Parathyroid adenoma (tissue), 2 donors: ENCODE results near the gene RAB22A.
A peak's percentile ranks its signal among the peaks of the same experiment; 100 is the strongest.

ENCODE experiments used
- H2AFZ ChIP-seq: fragments of 300-600 bp; sonication (generic); one replicate; pipeline ENCODE4 v1.7.0; 2017; ENCODE audit warnings: antibody characterized with exemption, mild to moderate bottlenecking
- H3K27ac ChIP-seq: fragments of 300-600 bp; sonication (generic); one replicate; pipeline ENCODE4 v1.7.0; 2017
- H3K27me3 ChIP-seq: fragments of 300-600 bp; sonication (generic); one replicate; pipeline ENCODE4 v1.7.0; 2017; ENCODE audit warnings: low read length; ENCODE audit not compliant: control insufficient read depth, insufficient read depth
- H3K36me3 ChIP-seq: fragments of 300-600 bp; sonication (generic); one replicate; pipeline ENCODE4 v1.7.0; 2017; ENCODE audit warnings: low read length; ENCODE audit not compliant: control insufficient read depth, insufficient read depth
- H3K4me1 ChIP-seq: fragments of 300-600 bp; sonication (generic); one replicate; pipeline ENCODE4 v1.7.0; 2017; ENCODE audit warnings: control low read depth
- H3K4me2 ChIP-seq: fragments of 300-600 bp; sonication (generic); one replicate; pipeline ENCODE4 v1.7.0; 2017; ENCODE audit warnings: low read length
- H3K4me3 ChIP-seq: fragments of 300-600 bp; sonication (generic); one replicate; pipeline ENCODE4 v1.7.0; 2017; ENCODE audit warnings: low read depth, low read length
- H3K79me2 ChIP-seq: fragments of 300-600 bp; sonication (generic); one replicate; pipeline ENCODE4 v1.7.0; 2017; ENCODE audit warnings: control low read depth
- H3K9ac ChIP-seq: fragments of 300-600 bp; sonication (generic); one replicate; pipeline ENCODE4 v1.7.0; 2017; ENCODE audit warnings: mild to moderate bottlenecking
- H3K9me3 ChIP-seq: fragments of 300-600 bp; sonication (generic); one replicate; pipeline ENCODE4 v1.7.0; 2017; ENCODE audit warnings: low read length; ENCODE audit not compliant: control insufficient read depth
- CTCF ChIP-seq: fragments of 300-600 bp; sonication (generic); IDR thresholded peaks from one replicate; pipeline ENCODE4 v1.7.0; 2017; ENCODE audit warnings: antibody characterized with exemption, mild to moderate bottlenecking
- donor health status: primary hyperparathyroidism.

The RAB22A gene

GRCh38 chr20:58309591-58310290 lies at the start of gene RAB22A:
Gene RAB22A (plus strand): TSS chr20:58309715. CDS start chr20:58309977, 262 bp downstream.
- TF ChIP-seq CTCF, result no peak
- H3K79me2 ChIP-seq, result peaks cover 24% of the 10 kb centered on the region
- peak within 1 kb of the TSS; percentile 61 for H3K27ac ChIP-seq
- no peaks in the 10 kb centered on the region for H3K4me1 ChIP-seq
- peak within 1 kb of the TSS; percentile 94 for H2AFZ ChIP-seq
- H3K9me3 ChIP-seq, result no peaks in the 10 kb centered on the region
- H3K9ac ChIP-seq, result peak within 1 kb of the TSS; percentile 94
- peak within 1 kb of the TSS; percentile 81 for H3K4me3 ChIP-seq
- peak within 1 kb of the TSS; percentile 75 for H3K4me2 ChIP-seq
- H3K36me3 ChIP-seq, result no peaks in the 10 kb centered on the region
- no peaks in the 10 kb centered on the region for H3K27me3 ChIP-seq

- H3K4me2 ChIP-seq, result no peak overlapping the region
- no peaks in the 10 kb centered on the region for H3K27me3 ChIP-seq
- H3K4me3 ChIP-seq, result no peak overlapping the region
- no peak overlapping the region for H3K27ac ChIP-seq
- TF ChIP-seq CTCF, result no peak
- no peak overlapping the region for H3K9ac ChIP-seq
- H3K36me3 ChIP-seq, result no peaks in the 10 kb centered on the region
- H2AFZ ChIP-seq, result no peak overlapping the region
- no peaks in the 10 kb centered on the region for H3K79me2 ChIP-seq
- H3K9me3 ChIP-seq, result no peaks in the 10 kb centered on the region
- no peaks in the 10 kb centered on the region for H3K4me1 ChIP-seq
Measured at GRCh38 chr20:58260006-58260405, 49.5 kb upstream of the RAB22A start.

- H3K4me2 ChIP-seq, result no peak overlapping the region
- H3K4me3 ChIP-seq, result no peak overlapping the region
- H3K27me3 ChIP-seq, result no peaks in the 10 kb centered on the region
- H3K4me1 ChIP-seq, result no peaks in the 10 kb centered on the region
- TF ChIP-seq CTCF, result no peak
- peaks cover 5% of the 10 kb centered on the region for H3K79me2 ChIP-seq
- H3K27ac ChIP-seq, result no peak overlapping the region
- no peaks in the 10 kb centered on the region for H3K9me3 ChIP-seq
- no peak overlapping the region for H3K9ac ChIP-seq
- H3K36me3 ChIP-seq, result no peaks in the 10 kb centered on the region
- no peak overlapping the region for H2AFZ ChIP-seq
Measured at GRCh38 chr20:58261660-58262059, 47.9 kb upstream of the RAB22A start.

GRCh38 chr20:58264271-58264670 lies 45.2 kb upstream of the RAB22A start:
- H3K36me3 ChIP-seq, result no peaks in the 10 kb centered on the region
- H3K79me2 ChIP-seq, result peaks cover 6% of the 10 kb centered on the region
- H3K9me3 ChIP-seq, result no peaks in the 10 kb centered on the region
- H3K4me2 ChIP-seq, result no peak overlapping the region
- H2AFZ ChIP-seq, result no peak overlapping the region
- no peaks in the 10 kb centered on the region for H3K27me3 ChIP-seq
- no peaks in the 10 kb centered on the region for H3K4me1 ChIP-seq
- TF ChIP-seq CTCF, result no peak
- no peak overlapping the region for H3K9ac ChIP-seq
- no peak overlapping the region for H3K27ac ChIP-seq
- no peak overlapping the region for H3K4me3 ChIP-seq
